ENCODE results near the gene PRSS12. TPM values are rescaled to one million over a fixed set of nuclear protein-coding genes. Genes with fewer than 3 reads are reported as not detected.

Gene PRSS12
- total RNA-seq, 1 experiment from 2014 or later: 5.4 TPM

DNA sequence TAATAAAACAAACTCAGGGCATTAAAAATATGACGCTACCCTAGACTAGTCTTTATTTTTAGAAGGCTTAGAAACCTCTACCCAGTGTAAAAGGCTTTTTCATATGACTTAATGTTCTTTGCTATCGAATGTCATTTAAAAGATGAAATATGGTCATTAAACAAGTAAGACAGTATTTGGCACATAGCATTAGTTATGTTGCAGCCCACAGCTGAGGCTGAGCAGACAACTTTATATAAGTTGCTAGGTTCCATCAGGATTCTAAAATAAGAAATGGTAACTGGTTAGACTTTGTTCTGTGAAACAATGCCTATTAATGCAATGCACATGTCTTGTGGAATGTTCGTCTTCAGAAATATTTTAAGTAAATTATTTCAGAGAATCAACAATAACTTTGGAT, 10.4 kb upstream of the PRSS12 start:
- no peak overlapping the region for H4K91ac ChIP-seq (ENCODE audit: insufficient read length, low read depth, low read length)
- H2AFZ ChIP-seq (ENCODE audit: low read length): no peak overlapping the region
- TF ChIP-seq CTCF (conservative IDR thresholded peaks at IDR 0.05): no peak
- no peak overlapping the region for H2BK20ac ChIP-seq (ENCODE audit: low read depth, low read length, poor library complexity, severe bottlenecking)
- H2BK15ac ChIP-seq (ENCODE audit: low read depth, low read length): no peak overlapping the region
- no peaks in the 10 kb centered on the region for H3K79me2 ChIP-seq (ENCODE audit: insufficient read depth, low read length)
- peaks cover 16 to 17% of the 10 kb centered on the region in 2 experiments for H3K4me1 Mint-ChIP-seq
- H3K4me2 ChIP-seq (ENCODE audit: insufficient read depth, insufficient read length, low read length): no peak overlapping the region
- H2BK120ac ChIP-seq (ENCODE audit: low read depth, low read length, poor library complexity, severe bottlenecking): no peak overlapping the region
- H3K9me3 ChIP-seq (ENCODE audit: control insufficient read depth, low read depth, low read length): no peaks in the 10 kb centered on the region
- DNase-seq: no peak
- H3K14ac ChIP-seq (ENCODE audit: insufficient read depth, low read length): no peak overlapping the region
- H3K79me1 ChIP-seq (ENCODE audit: insufficient read depth, low read depth, low read length, poor library complexity, severe bottlenecking): no peaks in the 10 kb centered on the region
- no peak overlapping the region for H2BK5ac ChIP-seq (ENCODE audit: insufficient read length, low read length)
- no peaks in the 10 kb centered on the region for H4K20me1 ChIP-seq (ENCODE audit: control insufficient read depth, insufficient read depth, insufficient read length)
- H3K9me3 Mint-ChIP-seq: no peaks in the 10 kb centered on the region
- H3K56ac ChIP-seq (ENCODE audit: insufficient read length, low read depth, low read length): no peak overlapping the region
- no peaks in the 10 kb centered on the region for H3K23me2 ChIP-seq (ENCODE audit: insufficient read length, low read depth, low read length, poor library complexity, severe bottlenecking)
- H3T11ph ChIP-seq (ENCODE audit: low read length): no peak overlapping the region
- no peak overlapping the region for H3K4me3 Mint-ChIP-seq
- no peak overlapping the region for H2AK5ac ChIP-seq (ENCODE audit: insufficient read length, low read length)
- H3K36me3 Mint-ChIP-seq (ENCODE audit: insufficient read depth in 1 of 3, low read depth in 3 of 3): no peaks in the 10 kb centered on the region
- no peak overlapping the region for H3K9ac ChIP-seq (ENCODE audit: extremely low read depth, insufficient read length, low read length)
- no peak overlapping the region for H4K8ac ChIP-seq (replicated peaks; ENCODE audit: insufficient read length, low read depth, low read length)
- no peak overlapping the region for H3K4ac ChIP-seq (ENCODE audit: low read depth, low read length)
- no peaks in the 10 kb centered on the region for H3K27me3 ChIP-seq (ENCODE audit: insufficient read depth, low read length)
- H4K5ac ChIP-seq (ENCODE audit: insufficient read length, low read depth, low read length): no peak overlapping the region
- no CpG with 5 or more reads among the region's 3 CpGs for whole genome bisulfite sequencing (ENCODE audit: extremely low coverage, insufficient read length, low lambda C conversion rate)
- no peak overlapping the region for H3K27ac Mint-ChIP-seq
- no peaks in the 10 kb centered on the region; the same call in 1 of the 2 replicates for H3K4me1 ChIP-seq (ENCODE audit: insufficient read depth, low read length)
- H2BK12ac ChIP-seq (ENCODE audit: insufficient read length, low read depth, low read length): no peak overlapping the region
- no peaks in the 10 kb centered on the region for H3K27me3 Mint-ChIP-seq (ENCODE audit: low read depth)
- H3K23ac ChIP-seq (ENCODE audit: insufficient read length, low read depth, low read length): no peak overlapping the region
- no peak overlapping the region for H3K18ac ChIP-seq (ENCODE audit: insufficient read length, low read depth, low read length)
- no peak overlapping the region for H3K27ac ChIP-seq (ENCODE audit: insufficient read length, low read depth, low read length)
